K562 (cell line): ENCODE measurements around the gene TGFBR1. TPM values are rescaled to one million over a fixed set of nuclear protein-coding genes. Genes with fewer than 3 reads are reported as not detected.

Source experiments
- CCAR2 ChIP-seq: fragments of 200-400 bp; formaldehyde crosslinking; IDR thresholded peaks from 2 replicates; pipeline ENCODE4 v1.6.1; 2017; ENCODE audit warnings: mild to moderate bottlenecking, low read depth, low read length
- CEBPZ ChIP-seq: fragments of 150-350 bp; IDR thresholded peaks from 2 replicates; pipeline ENCODE4 v1.6.1; 2014; ENCODE audit warnings: low read depth, mild to moderate bottlenecking, low read length, borderline replicate concordance
- ETS1 ChIP-seq: conservative IDR thresholded peaks from 2 replicates; pipeline ENCODE4 v1.6.1; 2011; ENCODE audit warnings: low read depth, mild to moderate bottlenecking, low read length; ENCODE audit not compliant: control insufficient read depth
- FOXJ3 ChIP-seq: sonication (generic); formaldehyde crosslinking; IDR thresholded peaks from 2 replicates; pipeline ENCODE4 v1.4.0; 2020; ENCODE audit warnings: mild to moderate bottlenecking, missing genetic modification reagents
- KDM4B ChIP-seq, 2 experiments: fragments of 450-650 bp in 1 of 2; sonication (generic) in 1 of 2; IDR thresholded peaks; 2 replicates each; pipeline ENCODE4 v1.6.1; 2016 to 2017; ENCODE audit warnings: borderline replicate concordance in 2 of 2, antibody characterized with exemption in 1 of 2, low read depth in 1 of 2, mild to moderate bottlenecking in 1 of 2
- KDM5B ChIP-seq: fragments of 200-600 bp; sonication (generic); IDR thresholded peaks from 2 replicates; pipeline ENCODE4 v1.6.1; 2012; ENCODE audit warnings: low read depth, mild to moderate bottlenecking, moderate library complexity, low read length, control low read depth, inconsistent platforms; ENCODE audit not compliant: insufficient replicate concordance
- KLF13 ChIP-seq: fragments of 450-650 bp; IDR thresholded peaks from 2 replicates; pipeline ENCODE4 v1.6.1; 2016; ENCODE audit warnings: missing genetic modification characterization, low read depth, mild to moderate bottlenecking, missing compliant biosample characterization, moderate library complexity, borderline replicate concordance
- MBD1 ChIP-seq: fragments of 250-450 bp; sonication (Bioruptor Pico); IDR thresholded peaks from 2 replicates; pipeline ENCODE4 v1.8.0; 2022; ENCODE audit warnings: inconsistent platforms
- MXD1 ChIP-seq: fragments of 250-450 bp; sonication (Bioruptor Pico); IDR thresholded peaks from 2 replicates; pipeline ENCODE4 v1.8.0; 2021; ENCODE audit warnings: borderline replicate concordance, mild to moderate bottlenecking, moderate library complexity; ENCODE audit not compliant: poor library complexity, severe bottlenecking
- NR1H2 ChIP-seq: sonication (generic); formaldehyde crosslinking; IDR thresholded peaks from 2 replicates; pipeline ENCODE4 v1.4.0; 2020; ENCODE audit warnings: mild to moderate bottlenecking, missing genetic modification reagents
- NR3C1 ChIP-seq: sonication (generic); formaldehyde crosslinking; IDR thresholded peaks from 2 replicates; pipeline ENCODE4 v1.8.1; 2022; ENCODE audit warnings: missing genetic modification reagents
- PHB ChIP-seq: fragments of 250-450 bp; sonication (Bioruptor Pico); IDR thresholded peaks from 2 replicates; pipeline ENCODE4 v1.5.0; 2021
- POLR2G ChIP-seq: fragments of 200-400 bp; formaldehyde crosslinking; IDR thresholded peaks from 2 replicates; pipeline ENCODE4 v1.6.1; 2017; ENCODE audit warnings: low read depth, mild to moderate bottlenecking, antibody characterized with exemption, low read length, moderate library complexity
- SRSF9 ChIP-seq: fragments of 200-400 bp; formaldehyde crosslinking; IDR thresholded peaks from 2 replicates; pipeline ENCODE4 v1.6.1; 2017; ENCODE audit warnings: low read depth, low read length, borderline replicate concordance
- TBP ChIP-seq: optimal IDR thresholded peaks from 2 replicates; pipeline ENCODE3; 2011; ENCODE audit warnings: low read depth, low read length, improper control_type of control experiment
- ZBED1 ChIP-seq: IDR thresholded peaks from 2 replicates; pipeline ENCODE4 v1.6.1; 2014
- ZBTB9 ChIP-seq: fragments of 450-650 bp; formaldehyde crosslinking; IDR thresholded peaks from 2 replicates; pipeline ENCODE4 v1.4.0; 2020; ENCODE audit warnings: mild to moderate bottlenecking, moderate library complexity
- ZFP30 ChIP-seq: fragments of 250-450 bp; sonication (Bioruptor Pico); IDR thresholded peaks from 2 replicates; pipeline ENCODE4 v1.8.0; 2022; ENCODE audit warnings: moderate library complexity, mild to moderate bottlenecking, inconsistent platforms, borderline replicate concordance
- ZNF41 ChIP-seq: fragments of 250-450 bp; sonication (Bioruptor Pico); conservative IDR thresholded peaks from 2 replicates; pipeline ENCODE4 v1.4.0; 2020; ENCODE audit warnings: mild to moderate bottlenecking
- polyA plus RNA-seq, 8 experiments: library from polyadenylated mRNA; depleted of rRNA in 4 of 8; stranded (reverse) in 5 of 8; unstranded in 3 of 8; fragments of >200 nt; fragmentation: Nextera tagmentation in 2 of 8; fragmentation: Illumina TruSeq in 1 of 8; extraction: Ambion mirVana in 2 of 8; extraction: Trizol in 1 of 8; gene quantifications; 2 replicates each; pipeline versions ENCODE4 v1.2.1 to v1.2.3, GENCODE V29; 2011 to 2014; ENCODE audit warnings: inconsistent platforms in 1 of 8, missing spikeins in 1 of 8
- total RNA-seq, 7 experiments: library from RNA; depleted of rRNA in 6 of 7; stranded (reverse); fragments of >200 nt in 6 of 7; fragmentation: Illumina TruSeq in 2 of 7; extraction: Trizol in 2 of 7; gene quantifications; 2 replicates each; pipeline versions ENCODE4 v1.2.1 to v1.2.3, GENCODE V29; 2011 to 2021; ENCODE audit warnings: low replicate concordance in 1 of 7

Gene TGFBR1
- total and polyA plus RNA-seq, 9 of the 15 experiments (the other 6 are each of a cell fraction or from before 2014, with no cell fraction given): 15.5 to 62.4 (median 42.7) TPM

GRCh38 chr9:99092643-99093491 is 12.0 kb upstream of the TGFBR1 start (continued):
- TF ChIP-seq NR3C1 (CRISPR knock-in tag) (no peak), ETS1 (no peak), NR1H2 (CRISPR knock-in tag) (no peak), SRSF9 (no peak), KDM5B (no peak), KLF13 (no peak), ZBED1 (no peak), CCAR2 (no peak), MXD1 (CRISPR knock-in tag) (no peak), PHB (CRISPR knock-in tag) (no peak), ZBTB9 (CRISPR knock-in tag) (no peak), FOXJ3 (no peak), KDM4B (IDR thresholded peaks at IDR 0.05; ENCODE audit: borderline replicate concordance in 2 of 2, low read depth in 1 of 2) (no peak), TBP (peak; percentile 29), POLR2G (no peak), CEBPZ (no peak), ZNF41 (CRISPR knock-in tag) (no peak), ZFP30 (CRISPR knock-in tag) (no peak), MBD1 (CRISPR knock-in tag) (no peak)
